ENCODE data around the gene CACNA1D. TPM values are rescaled to one million over a fixed set of nuclear protein-coding genes. Genes with fewer than 3 reads are reported as not detected.

The CACNA1D gene
- polyA plus RNA-seq, 1 donor (not counting 4 experiments of a cell fraction or from before 2014, with no cell fraction given): 0.20 TPM

DNA sequence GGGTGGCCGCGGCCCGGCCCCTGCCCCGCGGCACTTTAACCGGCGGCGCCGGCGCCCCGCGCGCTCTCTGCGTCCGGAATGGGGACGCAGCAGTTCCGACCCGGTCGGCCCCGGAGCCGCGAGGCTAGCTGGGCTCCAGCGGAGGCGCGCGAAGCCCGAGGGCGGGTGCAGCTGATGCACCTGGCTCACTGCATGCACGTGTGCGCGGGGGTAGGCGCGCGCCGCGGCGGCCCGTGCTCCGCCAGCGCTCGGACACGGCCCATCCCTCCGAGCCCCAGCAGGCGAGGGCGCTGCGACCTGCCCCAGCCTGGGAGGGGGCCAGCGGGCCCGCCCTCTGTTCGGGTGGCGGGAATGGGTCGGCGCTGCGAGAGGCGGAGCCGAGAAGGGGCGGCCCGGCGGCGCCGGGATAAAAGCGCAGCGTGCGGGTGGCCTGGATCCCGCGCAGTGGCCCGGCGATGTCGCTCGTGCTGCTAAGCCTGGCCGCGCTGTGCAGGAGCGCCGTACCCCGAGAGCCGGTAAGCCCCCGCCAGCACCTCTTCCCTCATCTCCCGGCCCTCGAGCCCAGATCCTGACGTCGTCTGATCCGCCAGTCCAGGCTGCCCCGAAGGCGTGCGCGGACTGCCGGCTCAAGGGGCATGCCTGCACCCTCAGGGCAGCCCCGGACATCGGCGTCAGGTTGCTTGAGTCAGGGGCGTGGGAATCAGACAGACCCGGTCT lies 351.9 kb downstream of the CACNA1D start, which contains the start of the genes CHDH and IL17RB:
TSS of gene CHDH (minus strand) at position 286 of the 717 bp plus-strand sequence. CDS start 22,411 bp downstream, outside the sequence.
TSS of gene IL17RB (plus strand) at position 435 of the 717 bp plus-strand sequence. CDS start at position 456, 21 bp downstream.
- dilution Hi-C loops (cut with MboI; ENCODE audit: extremely low pct_ligation_motif_present, low sequenced_read_pairs): no loop called here
- Histone ChIP-seq H3K27me3 (ENCODE audit: control insufficient read depth, extremely low read depth, insufficient read depth, low read length) (peaks cover 40% of the 10 kb centered on the region), H2AFZ (ENCODE audit: control insufficient read depth, low read length) (peak within 1 kb of the TSS; percentile 46), H4K20me1 (ENCODE audit: control insufficient read depth, extremely low read depth, insufficient read depth, low read length) (no peaks in the 10 kb centered on the region), H3K4me1 (ENCODE audit: control insufficient read depth, extremely low read depth, insufficient read depth, low read length) (peaks cover 4% of the 10 kb centered on the region), H3K9me3 (ENCODE audit: control insufficient read depth, low read depth, low read length) (no peaks in the 10 kb centered on the region), H3K27ac (ENCODE audit: control insufficient read depth, insufficient read depth, low read length) (no peak within 1 kb of the TSS), H3K9me1 (ENCODE audit: control insufficient read depth, extremely low read depth, insufficient read depth, low read length) (no peaks in the 10 kb centered on the region), H3K4me2 (ENCODE audit: control insufficient read depth, extremely low read depth, insufficient read depth, low read depth, low read length) (peak within 1 kb of the TSS; percentile 85), H3K9ac (ENCODE audit: control insufficient read depth, extremely low read depth, insufficient read depth, low read length) (no peak within 1 kb of the TSS), H3K36me3 (ENCODE audit: control insufficient read depth in 2 of 2, extremely low read depth in 1 of 2, insufficient read depth in 2 of 2, low read length in 2 of 2) (no peaks in the 10 kb centered on the region), H3K4me3 (ENCODE audit: control insufficient read depth in 2 of 3, extremely low read depth in 1 of 3, insufficient read depth in 2 of 3, low read depth in 1 of 3, low read length in 3 of 3) (peak within 1 kb of the TSS; percentile 23 to 61 (median 59)), H3K79me2 (ENCODE audit: control insufficient read depth, insufficient read depth, low read length) (no peaks in the 10 kb centered on the region)
- no peak for DNase-seq (ENCODE audit: low read depth, low spot score)
- no peak for FAIRE-seq
- peak; percentile 20 for TF ChIP-seq EZH2 (IDR thresholded peaks at IDR 0.05; ENCODE audit: low read length)
- TF ChIP-seq, protein P1, sequence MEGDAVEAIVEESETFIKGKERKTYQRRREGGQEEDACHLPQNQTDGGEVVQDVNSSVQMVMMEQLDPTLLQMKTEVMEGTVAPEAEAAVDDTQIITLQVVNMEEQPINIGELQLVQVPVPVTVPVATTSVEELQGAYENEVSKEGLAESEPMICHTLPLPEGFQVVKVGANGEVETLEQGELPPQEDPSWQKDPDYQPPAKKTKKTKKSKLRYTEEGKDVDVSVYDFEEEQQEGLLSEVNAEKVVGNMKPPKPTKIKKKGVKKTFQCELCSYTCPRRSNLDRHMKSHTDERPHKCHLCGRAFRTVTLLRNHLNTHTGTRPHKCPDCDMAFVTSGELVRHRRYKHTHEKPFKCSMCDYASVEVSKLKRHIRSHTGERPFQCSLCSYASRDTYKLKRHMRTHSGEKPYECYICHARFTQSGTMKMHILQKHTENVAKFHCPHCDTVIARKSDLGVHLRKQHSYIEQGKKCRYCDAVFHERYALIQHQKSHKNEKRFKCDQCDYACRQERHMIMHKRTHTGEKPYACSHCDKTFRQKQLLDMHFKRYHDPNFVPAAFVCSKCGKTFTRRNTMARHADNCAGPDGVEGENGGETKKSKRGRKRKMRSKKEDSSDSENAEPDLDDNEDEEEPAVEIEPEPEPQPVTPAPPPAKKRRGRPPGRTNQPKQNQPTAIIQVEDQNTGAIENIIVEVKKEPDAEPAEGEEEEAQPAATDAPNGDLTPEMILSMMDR (optimal IDR thresholded peaks at IDR 0.05 in 1 of 3, IDR thresholded peaks at IDR 0.05 in 1 of 3, conservative IDR thresholded peaks at IDR 0.05 in 1 of 3; ENCODE audit: extremely low read depth in 1 of 3, insufficient read depth in 2 of 3, low read length in 3 of 3): no peak

DNA sequence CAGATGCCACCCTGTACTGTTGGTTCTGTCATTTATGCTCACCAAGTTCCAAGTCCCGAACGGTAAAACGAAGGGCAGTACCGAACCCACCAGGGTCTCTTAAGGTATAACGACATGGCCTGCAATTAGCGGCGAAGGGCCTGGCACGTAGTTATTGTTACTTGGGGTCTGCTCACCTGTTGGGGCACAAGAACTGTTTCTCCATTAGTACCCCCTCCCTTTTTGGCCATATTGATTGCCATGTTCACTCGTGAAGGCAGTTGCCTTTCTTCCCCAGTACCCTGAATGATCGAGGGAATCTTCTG lies 352.4 kb downstream of the CACNA1D start:
- H3K4me2 ChIP-seq (ENCODE audit: control insufficient read depth, extremely low read depth, insufficient read depth, low read depth, low read length): peak overlapping the region; percentile 85

More for the DNA sequence above, 352.4 kb downstream of the CACNA1D start:
- Histone ChIP-seq H3K9me3 (ENCODE audit: control insufficient read depth, low read depth, low read length) (no peaks in the 10 kb centered on the region), H3K9ac (ENCODE audit: control insufficient read depth, extremely low read depth, insufficient read depth, low read length) (no peak overlapping the region), H3K36me3 (ENCODE audit: control insufficient read depth in 2 of 2, extremely low read depth in 1 of 2, insufficient read depth in 2 of 2, low read length in 2 of 2) (no peaks in the 10 kb centered on the region), H4K20me1 (ENCODE audit: control insufficient read depth, extremely low read depth, insufficient read depth, low read length) (no peaks in the 10 kb centered on the region), H3K4me3 (ENCODE audit: control insufficient read depth in 2 of 3, extremely low read depth in 1 of 3, insufficient read depth in 2 of 3, low read depth in 1 of 3, low read length in 3 of 3) (no peak overlapping the region), H3K79me2 (ENCODE audit: control insufficient read depth, insufficient read depth, low read length) (no peaks in the 10 kb centered on the region), H2AFZ (ENCODE audit: control insufficient read depth, low read length) (no peak overlapping the region), H3K4me1 (ENCODE audit: control insufficient read depth, extremely low read depth, insufficient read depth, low read length) (peaks cover 4% of the 10 kb centered on the region), H3K9me1 (ENCODE audit: control insufficient read depth, extremely low read depth, insufficient read depth, low read length) (no peaks in the 10 kb centered on the region), H3K27me3 (ENCODE audit: control insufficient read depth, extremely low read depth, insufficient read depth, low read length) (peaks cover 40% of the 10 kb centered on the region), H3K27ac (ENCODE audit: control insufficient read depth, insufficient read depth, low read length) (no peak overlapping the region)
- no peak for FAIRE-seq
- TF ChIP-seq, protein P1 (optimal IDR thresholded peaks at IDR 0.05 in 1 of 3, IDR thresholded peaks at IDR 0.05 in 1 of 3, conservative IDR thresholded peaks at IDR 0.05 in 1 of 3; ENCODE audit: extremely low read depth in 1 of 3, insufficient read depth in 2 of 3, low read length in 3 of 3): no peak
- no peak for TF ChIP-seq EZH2 (IDR thresholded peaks at IDR 0.05; ENCODE audit: low read length)
- dilution Hi-C loops (cut with MboI; ENCODE audit: extremely low pct_ligation_motif_present, low sequenced_read_pairs): no loop called here
- DNase-seq (ENCODE audit: low read depth, low spot score): no peak
